GM12865 (cell line): ENCODE results near the gene KCNQ4.

ENCODE experiments used
- DNase-seq: peaks from one replicate; pipeline ENCODE4 v3.0.0; 2010; ENCODE audit warnings: low read depth
- H3K4me3 ChIP-seq: 2 replicates; pipeline ENCODE4 v1.5.1; 2011; ENCODE audit warnings: mild to moderate bottlenecking, low read depth, low read length, control low read depth
- TF ChIP-seq, protein P1 (sequence below): IDR thresholded peaks from 2 replicates; pipeline ENCODE4 v1.5.1; 2011; ENCODE audit warnings: low read length, control low read depth, low read depth, inconsistent platforms; ENCODE audit not compliant: insufficient read depth; ENCODE audit errors: missing control alignments

KCNQ4 gene

DNA sequence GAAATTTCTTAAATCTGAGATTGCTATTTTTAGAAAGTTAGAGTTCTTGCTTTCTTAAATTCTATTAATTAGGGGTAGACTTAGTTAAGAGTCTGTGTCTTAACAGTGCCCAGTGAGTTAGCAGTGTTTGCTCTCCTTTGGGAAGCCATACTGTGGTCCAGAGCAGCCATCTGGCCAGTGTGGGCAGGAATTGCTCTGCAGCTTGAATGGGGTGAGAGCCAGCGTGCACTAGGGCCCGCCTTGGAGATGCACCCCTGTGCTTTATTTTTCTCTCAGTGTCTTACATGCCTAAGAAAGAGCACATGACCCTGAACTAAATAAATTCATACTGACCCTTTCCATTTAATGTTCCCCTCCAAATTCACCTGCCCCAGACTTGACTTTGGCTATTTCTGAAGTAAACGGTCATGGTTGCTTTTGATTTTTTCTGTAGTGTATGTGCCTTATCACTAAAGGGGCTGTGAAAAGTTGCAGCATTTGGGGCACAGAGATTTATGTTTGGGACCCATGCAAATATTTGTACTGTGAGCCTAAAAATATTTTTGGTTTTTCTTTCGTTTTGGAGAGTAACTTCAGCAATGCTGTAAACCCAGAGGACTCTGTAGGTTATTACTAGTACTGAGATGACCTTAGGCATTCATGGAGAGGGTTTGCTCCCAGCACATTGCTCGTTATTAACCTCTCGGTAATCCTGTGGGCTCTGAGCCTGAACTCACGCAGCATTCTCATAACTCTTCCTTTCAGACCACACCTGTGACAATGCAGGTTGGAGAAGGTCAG, 21.3 kb upstream of the KCNQ4 start:
- peak; percentile 47 for DNase-seq
- TF ChIP-seq, protein P1, sequence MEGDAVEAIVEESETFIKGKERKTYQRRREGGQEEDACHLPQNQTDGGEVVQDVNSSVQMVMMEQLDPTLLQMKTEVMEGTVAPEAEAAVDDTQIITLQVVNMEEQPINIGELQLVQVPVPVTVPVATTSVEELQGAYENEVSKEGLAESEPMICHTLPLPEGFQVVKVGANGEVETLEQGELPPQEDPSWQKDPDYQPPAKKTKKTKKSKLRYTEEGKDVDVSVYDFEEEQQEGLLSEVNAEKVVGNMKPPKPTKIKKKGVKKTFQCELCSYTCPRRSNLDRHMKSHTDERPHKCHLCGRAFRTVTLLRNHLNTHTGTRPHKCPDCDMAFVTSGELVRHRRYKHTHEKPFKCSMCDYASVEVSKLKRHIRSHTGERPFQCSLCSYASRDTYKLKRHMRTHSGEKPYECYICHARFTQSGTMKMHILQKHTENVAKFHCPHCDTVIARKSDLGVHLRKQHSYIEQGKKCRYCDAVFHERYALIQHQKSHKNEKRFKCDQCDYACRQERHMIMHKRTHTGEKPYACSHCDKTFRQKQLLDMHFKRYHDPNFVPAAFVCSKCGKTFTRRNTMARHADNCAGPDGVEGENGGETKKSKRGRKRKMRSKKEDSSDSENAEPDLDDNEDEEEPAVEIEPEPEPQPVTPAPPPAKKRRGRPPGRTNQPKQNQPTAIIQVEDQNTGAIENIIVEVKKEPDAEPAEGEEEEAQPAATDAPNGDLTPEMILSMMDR: no peak
- peak overlapping the region; percentile 44 for H3K4me3 ChIP-seq

DNA sequence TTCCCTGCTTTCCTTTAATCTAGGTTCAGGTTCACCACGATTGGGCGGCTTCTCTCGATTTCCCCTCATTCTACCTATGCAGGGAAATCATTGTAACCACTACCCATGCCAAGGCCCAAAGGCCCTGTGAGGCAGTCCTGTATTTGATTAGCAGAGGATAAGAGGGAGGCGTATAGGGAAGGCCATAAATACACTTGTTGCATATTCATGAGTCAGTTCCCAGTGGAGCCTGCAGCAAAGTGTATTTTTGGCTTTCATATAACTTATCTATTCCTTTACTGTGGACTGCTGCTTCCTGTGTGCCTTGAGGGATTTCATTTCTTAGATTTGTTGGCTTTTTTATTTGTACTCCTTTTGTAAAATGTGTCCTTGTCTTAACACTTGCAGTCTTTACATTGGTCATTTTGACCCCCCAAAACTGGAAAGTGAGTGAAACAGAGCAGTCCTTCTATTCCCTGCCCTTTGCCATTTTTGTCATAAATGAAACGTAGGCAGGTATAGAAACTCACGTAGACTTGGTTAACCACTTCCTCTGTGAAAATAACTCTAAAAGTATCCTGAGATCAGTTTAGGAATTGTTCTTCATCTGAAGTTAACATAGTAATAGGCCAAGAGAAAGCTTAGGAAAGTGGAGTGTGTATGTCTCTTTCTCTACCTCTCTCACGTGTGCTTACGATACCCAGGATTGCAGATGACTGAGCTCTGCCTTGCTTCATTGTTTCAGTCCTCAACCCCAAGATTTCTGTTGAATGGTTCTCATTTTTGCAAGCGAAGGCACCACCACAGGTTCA, 19.6 kb upstream of the KCNQ4 start:
- TF ChIP-seq, protein P1: no peak
- peak overlapping the region; percentile 52 for H3K4me3 ChIP-seq
- peak; percentile 60 for DNase-seq

- TF ChIP-seq, protein P1: no peak
- DNase-seq: no peak
Observed at GRCh38 chr1:40764981-40765380, 18.6 kb upstream of the KCNQ4 start.

DNA sequence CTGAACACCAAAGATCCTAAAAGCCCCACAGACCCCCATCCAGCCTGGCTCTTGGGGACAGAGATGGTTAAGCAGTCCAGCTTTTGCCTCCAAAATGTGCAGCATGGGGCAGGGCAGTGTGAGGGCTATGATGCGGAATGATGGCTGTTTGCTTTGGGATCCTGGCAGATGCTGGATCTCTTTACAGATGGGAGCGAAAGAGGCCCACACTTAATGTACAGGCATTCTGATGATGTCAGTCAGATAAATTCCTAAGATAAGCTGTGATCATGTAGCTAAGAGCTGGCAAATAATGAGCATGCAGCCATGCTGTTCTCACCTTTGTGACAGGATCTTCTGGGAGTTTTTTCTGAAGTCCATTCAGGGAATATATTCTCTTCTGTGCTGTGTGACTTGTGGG, 17.6 kb upstream of the KCNQ4 start:
- TF ChIP-seq, protein P1: no peak
- no peak for DNase-seq
- H3K4me3 ChIP-seq: no peak overlapping the region

More at GRCh38 chr1:40764981-40765380, 18.6 kb upstream of the KCNQ4 start:
- H3K4me3 ChIP-seq: no peak overlapping the region

DNA sequence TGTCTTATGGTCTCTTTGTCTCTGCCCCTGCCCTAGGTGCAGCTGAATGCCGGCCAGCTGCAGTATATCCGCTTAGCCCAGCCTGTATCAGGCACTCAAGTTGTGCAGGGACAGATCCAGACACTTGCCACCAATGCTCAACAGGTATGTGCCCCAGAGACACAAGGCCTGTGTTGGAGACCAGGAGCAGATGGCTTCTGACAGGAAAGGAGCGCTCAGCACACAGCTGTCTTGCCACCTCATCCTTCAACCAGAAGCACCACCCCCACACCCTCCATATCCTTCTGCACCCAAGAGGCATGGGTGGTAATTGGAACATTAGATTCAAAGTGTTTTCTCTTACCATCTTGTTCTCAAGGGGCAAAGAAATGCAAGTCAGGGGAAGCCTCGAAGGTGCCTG, 17.0 kb upstream of the KCNQ4 start:
- no peak for DNase-seq
- no peak overlapping the region for H3K4me3 ChIP-seq
- TF ChIP-seq, protein P1: no peak

- TF ChIP-seq, protein P1: no peak
- H3K4me3 ChIP-seq: no peak overlapping the region
- no peak for DNase-seq
Observed at GRCh38 chr1:40768146-40768990, 15.2 kb upstream of the KCNQ4 start.
